H1 (cell line): ENCODE measurements around the gene RIF1. TPM values are rescaled to one million over a fixed set of nuclear protein-coding genes. Genes with fewer than 3 reads are reported as not detected.

Experiments
- CTBP2 ChIP-seq: IDR thresholded peaks from 2 replicates; pipeline ENCODE4 v1.7.0; 2011; ENCODE audit warnings: borderline replicate concordance, mild to moderate bottlenecking, moderate library complexity, mixed read lengths, low read length; ENCODE audit not compliant: insufficient read depth, insufficient read length
- polyA plus RNA-seq, 7 experiments: library from polyadenylated mRNA; depleted of rRNA in 3 of 7; stranded (reverse) in 5 of 7; unstranded in 2 of 7; fragments of >200 nt in 5 of 7; fragments of 200-250 nt in 2 of 7; gene quantifications; 1 replicate in 5 of 7; 2 replicates in 1 of 7; 4 replicates in 1 of 7; pipeline versions ENCODE4 v1.2.1 to v1.2.3, GENCODE V29; 2011 to 2013; ENCODE audit warnings: missing spikeins in 2 of 7, mixed read lengths in 2 of 7
- total RNA-seq: library from RNA; stranded (reverse); fragmentation: NEBNext Ultra II Directional; extraction: Animal tissue kit (Norgen Biotek cat#: 25700); gene quantifications from 2 replicates; pipeline ENCODE4 v1.2.1, GENCODE V29; 2021

RIF1 gene
- total and polyA plus RNA-seq, 2 of the 8 experiments (the other 6 are each of a cell fraction or from before 2014, with no cell fraction given) = 9.5 to 104 TPM

GRCh38 chr2:151459358-151459757 is 49.7 kb downstream of the RIF1 start (continued):
- TF ChIP-seq CTBP2 = no peak
